Right kidney (tissue), 9 donors: ENCODE results near the gene WDR91.

Experiments used
- DNase-seq: peaks from one replicate; pipeline ENCODE4 v3.0.0-alpha.2; 2016
- long read RNA-seq, 8 donors: transcript quantifications; one replicate each; lab custom pipeline, GENCODE V29; 2026

The WDR91 gene
- long read RNA-seq, donor 1, full-length matches to known transcripts, result 8 of 8 reads
- long read RNA-seq, donor 1, partial matches to known transcripts, result 0 of 8 reads
- long read RNA-seq, donor 1, other reads (novel, unspliced or antisense), result 0 of 8 reads
- long read RNA-seq, donor 2, full-length matches to known transcripts, result 1 of 1 reads
- long read RNA-seq, donor 2, partial matches to known transcripts, result 0 of 1 reads
- long read RNA-seq, donor 2, other reads (novel, unspliced or antisense), result 0 of 1 reads
- long read RNA-seq, donor 3, result 0 reads
- long read RNA-seq, donor 4, full-length matches to known transcripts, result 1 of 1 reads
- long read RNA-seq, donor 4, partial matches to known transcripts, result 0 of 1 reads
- long read RNA-seq, donor 4, other reads (novel, unspliced or antisense), result 0 of 1 reads
- long read RNA-seq, donor 5, full-length matches to known transcripts, result 7 of 15 reads
- long read RNA-seq, donor 5, partial matches to known transcripts, result 8 of 15 reads
- long read RNA-seq, donor 5, other reads (novel, unspliced or antisense), result 0 of 15 reads
- long read RNA-seq, donor 6, partial matches to known transcripts, result 0 of 1 reads
- long read RNA-seq, donor 6, other reads (novel, unspliced or antisense), result 0 of 1 reads
- long read RNA-seq, donor 7, full-length matches to known transcripts, result 6 of 6 reads
- long read RNA-seq, donor 7, partial matches to known transcripts, result 0 of 6 reads
- long read RNA-seq, donor 7, other reads (novel, unspliced or antisense), result 0 of 6 reads
- long read RNA-seq, donor 8, full-length matches to known transcripts, result 8 of 8 reads
- long read RNA-seq, donor 8, partial matches to known transcripts, result 0 of 8 reads
- long read RNA-seq, donor 8, other reads (novel, unspliced or antisense), result 0 of 8 reads

- DNase-seq, result peak; percentile 97
These were observed at the start of gene WDR91 for GRCh38 chr7:135211179-135211945. TSS of gene WDR91 (minus strand) at chr7:135211526. CDS start at chr7:135211502, 24 bp downstream.

GRCh38 chr7:135260470-135260869 is 49.1 kb upstream of the WDR91 start:
- no peak for DNase-seq

GRCh38 chr7:135259702-135260101 is 48.4 kb upstream of the WDR91 start:
- no peak for DNase-seq

GRCh38 chr7:135258585-135258984 is 47.3 kb upstream of the WDR91 start:
- no peak for DNase-seq

GRCh38 chr7:135257790-135258189 is 46.5 kb upstream of the WDR91 start:
- no peak for DNase-seq

GRCh38 chr7:135253851-135254771 is 42.8 kb upstream of the WDR91 start:
- no peak for DNase-seq

GRCh38 chr7:135251496-135252391 is 40.4 kb upstream of the WDR91 start:
- no peak for DNase-seq

GRCh38 chr7:135248546-135248945 is 37.2 kb upstream of the WDR91 start:
- no peak for DNase-seq

- no peak for DNase-seq
These were observed 36.6 kb upstream of the WDR91 start for GRCh38 chr7:135247746-135248471.

GRCh38 chr7:135246191-135246825 is 35.0 kb upstream of the WDR91 start:
- no peak for DNase-seq

- DNase-seq, result no peak
These were observed 34.2 kb upstream of the WDR91 start for GRCh38 chr7:135245226-135246190.

GRCh38 chr7:135242096-135242684 is 30.9 kb upstream of the WDR91 start:
- DNase-seq, result no peak

GRCh38 chr7:135240441-135240840 is 29.1 kb upstream of the WDR91 start:
- no peak for DNase-seq

- DNase-seq, result no peak
These were observed 27.9 kb upstream of the WDR91 start for GRCh38 chr7:135239263-135239662.

GRCh38 chr7:135238112-135238744 is 26.9 kb upstream of the WDR91 start:
- DNase-seq, result no peak

GRCh38 chr7:135236727-135237126 is 25.4 kb upstream of the WDR91 start:
- no peak for DNase-seq

- DNase-seq, result no peak
These were observed 24.5 kb upstream of the WDR91 start for GRCh38 chr7:135235841-135236240.
